ENCODE data around the gene DCC. TPM values are rescaled to one million over a fixed set of nuclear protein-coding genes. Genes with fewer than 3 reads are reported as not detected.

DCC gene
- total and polyA plus RNA-seq, 2 donors (not counting 1 experiment from before 2014, with no cell fraction given) = 0.14 TPM; not detected in 1

- Histone ChIP-seq H3K9me3 (ENCODE audit: control insufficient read depth, insufficient read depth, low read depth, low read length) (no peaks in the 10 kb centered on the region), H3K27ac (ENCODE audit: insufficient read depth, low read length) (no peak overlapping the region), H4K20me1 (ENCODE audit: control insufficient read depth, extremely low read depth, insufficient read depth, low read length) (no peaks in the 10 kb centered on the region), H3K4me3 (replicated peaks in 1 of 4; ENCODE audit: control extremely low read depth in 1 of 4, insufficient read depth in 1 of 4, low read depth in 3 of 4, low read length in 4 of 4) (no peak overlapping the region), H3K4me2 (ENCODE audit: extremely low read depth, insufficient read depth, low read length) (no peak overlapping the region), H3K4me1 (ENCODE audit: control insufficient read depth, extremely low read depth, insufficient read depth, low read length) (no peaks in the 10 kb centered on the region), H3K27me3 (ENCODE audit: control insufficient read depth, insufficient read depth, low read length) (no peaks in the 10 kb centered on the region), H2AFZ (ENCODE audit: low read length) (no peak overlapping the region), H3K79me2 (ENCODE audit: control insufficient read depth, insufficient read depth, low read length) (no peaks in the 10 kb centered on the region), H3K9ac (ENCODE audit: insufficient read depth, low read length) (no peak overlapping the region), H3K36me3 (ENCODE audit: control insufficient read depth, insufficient read depth, low read length) (no peaks in the 10 kb centered on the region)
- TF ChIP-seq EZH2 (IDR thresholded peaks at IDR 0.05; ENCODE audit: low read length, missing control alignments) = no peak
- TF ChIP-seq, protein P1, sequence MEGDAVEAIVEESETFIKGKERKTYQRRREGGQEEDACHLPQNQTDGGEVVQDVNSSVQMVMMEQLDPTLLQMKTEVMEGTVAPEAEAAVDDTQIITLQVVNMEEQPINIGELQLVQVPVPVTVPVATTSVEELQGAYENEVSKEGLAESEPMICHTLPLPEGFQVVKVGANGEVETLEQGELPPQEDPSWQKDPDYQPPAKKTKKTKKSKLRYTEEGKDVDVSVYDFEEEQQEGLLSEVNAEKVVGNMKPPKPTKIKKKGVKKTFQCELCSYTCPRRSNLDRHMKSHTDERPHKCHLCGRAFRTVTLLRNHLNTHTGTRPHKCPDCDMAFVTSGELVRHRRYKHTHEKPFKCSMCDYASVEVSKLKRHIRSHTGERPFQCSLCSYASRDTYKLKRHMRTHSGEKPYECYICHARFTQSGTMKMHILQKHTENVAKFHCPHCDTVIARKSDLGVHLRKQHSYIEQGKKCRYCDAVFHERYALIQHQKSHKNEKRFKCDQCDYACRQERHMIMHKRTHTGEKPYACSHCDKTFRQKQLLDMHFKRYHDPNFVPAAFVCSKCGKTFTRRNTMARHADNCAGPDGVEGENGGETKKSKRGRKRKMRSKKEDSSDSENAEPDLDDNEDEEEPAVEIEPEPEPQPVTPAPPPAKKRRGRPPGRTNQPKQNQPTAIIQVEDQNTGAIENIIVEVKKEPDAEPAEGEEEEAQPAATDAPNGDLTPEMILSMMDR (conservative IDR thresholded peaks at IDR 0.05 in 1 of 2, IDR thresholded peaks at IDR 0.05 in 1 of 2; ENCODE audit: low read depth in 1 of 2, low read length in 2 of 2) = no peak
- no peak for DNase-seq (ENCODE audit: low read depth in 2 of 2)
Measured at GRCh38 chr18:52764316-52764715, 424.3 kb downstream of the DCC start.

DNA sequence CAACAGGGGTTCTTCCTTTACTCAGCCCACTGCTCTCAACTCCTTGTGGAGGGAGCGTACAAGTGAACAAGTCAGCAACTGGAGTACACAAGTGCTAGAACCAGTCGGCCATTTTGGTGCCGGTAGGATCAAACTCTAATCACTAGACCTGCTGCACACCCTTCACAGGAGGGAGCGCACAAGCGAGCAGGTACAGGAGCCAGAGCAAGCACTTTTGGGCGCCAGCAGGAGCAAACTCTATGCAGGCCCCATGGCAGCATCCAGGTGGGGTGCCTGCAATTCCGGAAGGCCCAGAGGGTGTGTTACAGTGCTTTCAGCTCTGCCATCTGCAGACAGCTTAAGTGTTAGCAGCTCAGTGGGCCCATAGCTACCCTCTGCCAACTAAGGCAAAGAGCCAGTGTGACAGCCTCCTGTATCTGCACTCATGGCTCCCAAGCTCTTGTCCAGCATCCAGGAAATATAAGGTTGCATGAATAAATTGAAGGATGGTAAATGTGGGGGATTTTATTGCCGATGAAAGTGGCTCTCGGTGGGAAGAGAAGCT, 426.1 kb downstream of the DCC start:
- Histone ChIP-seq H4K20me1 (ENCODE audit: control insufficient read depth, extremely low read depth, insufficient read depth, low read length) (no peaks in the 10 kb centered on the region), H2AFZ (ENCODE audit: low read length) (no peak overlapping the region), H3K79me2 (ENCODE audit: control insufficient read depth, insufficient read depth, low read length) (no peaks in the 10 kb centered on the region), H3K9me3 (ENCODE audit: control insufficient read depth, insufficient read depth, low read depth, low read length) (no peaks in the 10 kb centered on the region), H3K9ac (ENCODE audit: insufficient read depth, low read length) (no peak overlapping the region), H3K4me1 (ENCODE audit: control insufficient read depth, extremely low read depth, insufficient read depth, low read length) (no peaks in the 10 kb centered on the region), H3K27me3 (ENCODE audit: control insufficient read depth, insufficient read depth, low read length) (no peaks in the 10 kb centered on the region), H3K36me3 (ENCODE audit: control insufficient read depth, insufficient read depth, low read length) (no peaks in the 10 kb centered on the region), H3K4me3 (replicated peaks in 1 of 4; ENCODE audit: control extremely low read depth in 1 of 4, insufficient read depth in 1 of 4, low read depth in 3 of 4, low read length in 4 of 4) (no peak overlapping the region), H3K4me2 (ENCODE audit: extremely low read depth, insufficient read depth, low read length) (no peak overlapping the region), H3K27ac (ENCODE audit: insufficient read depth, low read length) (no peak overlapping the region)
- TF ChIP-seq EZH2 (IDR thresholded peaks at IDR 0.05; ENCODE audit: low read length, missing control alignments) = no peak
- no peak for DNase-seq (ENCODE audit: low read depth in 2 of 2)

- H3K27me3 ChIP-seq (ENCODE audit: control insufficient read depth, insufficient read depth, low read length) = no peaks in the 10 kb centered on the region
- no peaks in the 10 kb centered on the region for H3K79me2 ChIP-seq (ENCODE audit: control insufficient read depth, insufficient read depth, low read length)
- no peak overlapping the region for H3K4me3 ChIP-seq (replicated peaks in 1 of 4; ENCODE audit: control extremely low read depth in 1 of 4, insufficient read depth in 1 of 4, low read depth in 3 of 4, low read length in 4 of 4)
- H3K36me3 ChIP-seq (ENCODE audit: control insufficient read depth, insufficient read depth, low read length) = no peaks in the 10 kb centered on the region
- TF ChIP-seq, protein P1 (conservative IDR thresholded peaks at IDR 0.05 in 1 of 2, IDR thresholded peaks at IDR 0.05 in 1 of 2; ENCODE audit: low read depth in 1 of 2, low read length in 2 of 2) = no peak
- TF ChIP-seq EZH2 (IDR thresholded peaks at IDR 0.05; ENCODE audit: low read length, missing control alignments) = no peak
- H3K9ac ChIP-seq (ENCODE audit: insufficient read depth, low read length) = no peak overlapping the region
- no peaks in the 10 kb centered on the region for H3K9me3 ChIP-seq (ENCODE audit: control insufficient read depth, insufficient read depth, low read depth, low read length)
- no peaks in the 10 kb centered on the region for H3K4me1 ChIP-seq (ENCODE audit: control insufficient read depth, extremely low read depth, insufficient read depth, low read length)
- no peak overlapping the region for H3K27ac ChIP-seq (ENCODE audit: insufficient read depth, low read length)
- no peaks in the 10 kb centered on the region for H4K20me1 ChIP-seq (ENCODE audit: control insufficient read depth, extremely low read depth, insufficient read depth, low read length)
- no peak overlapping the region for H2AFZ ChIP-seq (ENCODE audit: low read length)
- H3K4me2 ChIP-seq (ENCODE audit: extremely low read depth, insufficient read depth, low read length) = no peak overlapping the region
- no peak for DNase-seq (ENCODE audit: low read depth in 2 of 2)
Measured at GRCh38 chr18:52781113-52781512, 441.1 kb downstream of the DCC start.

Data from fibroblast of lung (primary cell).